Measurements from ENCODE around the gene POTEJ.
"Not testable (repeated sequence)": the region's sequence is repeated elsewhere in the genome, so short reads cannot be mapped to it uniquely, and the experiment has no call there.

The POTEJ gene

DNA sequence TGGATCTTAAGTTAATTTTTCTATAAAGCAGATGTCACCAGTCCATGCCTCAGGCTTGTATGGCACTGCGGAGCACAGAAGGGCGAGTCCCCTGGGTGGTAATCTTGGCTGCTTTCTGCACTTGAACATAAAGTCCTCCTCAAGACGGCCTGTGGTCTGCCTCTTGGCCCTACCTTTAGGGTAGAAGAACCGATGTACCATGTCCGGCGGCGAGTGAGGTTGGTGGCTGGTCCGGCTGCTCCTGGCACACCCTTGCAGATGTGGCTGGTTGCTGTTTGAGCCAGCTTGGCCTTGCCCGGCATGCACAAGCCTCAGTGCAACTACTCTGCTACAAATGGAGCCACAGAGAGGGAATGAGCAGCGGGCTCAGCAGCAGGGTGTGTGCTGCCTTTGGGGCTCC lies 56.3 kb downstream of the POTEJ start:
- 85 to 100% methylated on average over 2 to 4 of the region's 10 CpGs for WGBS, 2 experiments (ENCODE audit: insufficient coverage in 2 of 2)
- H3K27ac ChIP-seq (ENCODE audit: low read depth, low read length, severe bottlenecking); H3K9me3 ChIP-seq (ENCODE audit: control insufficient read depth, low read length): not testable (repeated sequence)

GRCh38 chr2:130670026-130670745 lies 58.9 kb downstream of the POTEJ start:
- not testable (repeated sequence) for H3K9me3 ChIP-seq (ENCODE audit: control insufficient read depth, low read length); H3K4me3 ChIP-seq (ENCODE audit: extremely low read depth, insufficient read depth, low read length, poor library complexity, severe bottlenecking); H3K36me3 ChIP-seq (ENCODE audit: control insufficient read depth, insufficient read depth, low read length); H3K27ac ChIP-seq (ENCODE audit: low read depth, low read length, severe bottlenecking); H3K4me1 ChIP-seq (ENCODE audit: control insufficient read depth, insufficient read depth, low read length, poor library complexity, severe bottlenecking)
- 86% methylated on average over 1 of the region's 13 CpGs; no CpG with 5 or more reads in 1 of the 2 experiments for WGBS, 2 experiments (ENCODE audit: insufficient coverage in 2 of 2)

More for the DNA sequence above, 56.3 kb downstream of the POTEJ start:
- not testable (repeated sequence) for H3K4me3 ChIP-seq (ENCODE audit: extremely low read depth, insufficient read depth, low read length, poor library complexity, severe bottlenecking); H3K36me3 ChIP-seq (ENCODE audit: control insufficient read depth, insufficient read depth, low read length); H3K4me1 ChIP-seq (ENCODE audit: control insufficient read depth, insufficient read depth, low read length, poor library complexity, severe bottlenecking)

DNA sequence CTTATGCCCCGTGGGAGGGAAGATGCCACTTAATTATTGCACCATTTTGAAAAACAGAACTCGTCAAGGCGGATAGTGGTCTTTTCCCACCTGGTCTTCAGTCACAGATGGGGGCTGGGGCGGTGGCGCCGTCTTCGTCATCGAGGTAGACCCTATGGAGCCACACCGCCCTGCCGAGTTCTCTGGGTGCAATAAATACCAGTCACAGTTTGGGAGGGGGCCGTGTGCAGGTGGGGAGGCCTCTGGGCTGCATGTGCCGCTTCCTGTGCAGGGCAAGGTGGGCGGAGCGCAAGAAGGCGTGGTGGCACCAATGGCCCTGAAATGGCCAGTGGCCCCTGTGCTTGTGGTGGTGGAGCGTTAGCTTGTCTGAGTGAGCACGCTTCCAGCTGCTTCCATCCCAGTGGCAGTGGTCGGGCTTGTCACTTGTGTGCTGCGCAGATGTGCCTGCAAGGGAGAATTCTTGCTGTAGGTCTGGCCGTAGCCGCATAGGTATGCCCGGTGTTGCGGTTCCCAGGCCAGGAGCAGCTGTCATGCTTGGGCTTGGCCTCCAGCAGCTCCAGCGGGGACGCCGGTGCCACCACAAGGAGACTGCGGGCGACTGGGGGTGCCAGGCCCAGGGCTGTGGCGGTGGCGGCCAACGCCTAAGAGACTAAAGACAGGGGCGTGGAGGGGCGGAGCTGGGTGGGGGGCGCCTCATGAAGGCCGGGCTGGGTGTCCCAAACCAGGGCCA lies 81.0 kb downstream of the POTEJ start:
- not testable (repeated sequence) for H3K4me3 ChIP-seq (ENCODE audit: extremely low read depth, insufficient read depth, low read length, poor library complexity, severe bottlenecking); H3K36me3 ChIP-seq (ENCODE audit: control insufficient read depth, insufficient read depth, low read length); H3K4me1 ChIP-seq (ENCODE audit: control insufficient read depth, insufficient read depth, low read length, poor library complexity, severe bottlenecking); H3K9me3 ChIP-seq (ENCODE audit: control insufficient read depth, low read length); H3K27ac ChIP-seq (ENCODE audit: low read depth, low read length, severe bottlenecking)
- WGBS, 2 experiments (ENCODE audit: insufficient coverage in 2 of 2): no CpG with 5 or more reads among the region's 35 CpGs

DNA sequence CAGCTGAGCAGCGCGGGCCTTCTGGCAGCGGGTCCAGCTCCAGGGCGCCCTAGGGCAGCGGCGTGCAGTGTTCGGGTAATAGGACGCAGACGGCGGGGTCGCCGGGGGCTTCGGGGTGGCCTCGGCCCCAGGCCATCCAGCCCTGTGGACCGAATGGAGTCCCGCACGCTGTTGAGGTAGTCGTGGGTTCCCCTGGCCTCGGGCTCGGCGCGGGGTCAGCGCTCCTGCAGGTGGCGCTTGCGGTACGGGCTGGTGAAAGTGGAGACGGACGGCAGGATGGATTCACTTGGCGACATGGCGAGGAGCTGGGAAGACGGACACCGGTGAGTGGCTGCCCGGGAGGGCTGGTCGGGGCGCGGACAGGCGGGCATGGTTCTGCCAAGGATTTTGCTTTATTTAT lies 82.2 kb downstream of the POTEJ start:
- H3K27ac ChIP-seq (ENCODE audit: low read depth, low read length, severe bottlenecking); H3K4me3 ChIP-seq (ENCODE audit: extremely low read depth, insufficient read depth, low read length, poor library complexity, severe bottlenecking): not testable (repeated sequence)
- 3% methylated on average over 7 of the region's 37 CpGs; no CpG with 5 or more reads in 1 of the 2 experiments for WGBS, 2 experiments (ENCODE audit: insufficient coverage in 2 of 2)

DNA sequence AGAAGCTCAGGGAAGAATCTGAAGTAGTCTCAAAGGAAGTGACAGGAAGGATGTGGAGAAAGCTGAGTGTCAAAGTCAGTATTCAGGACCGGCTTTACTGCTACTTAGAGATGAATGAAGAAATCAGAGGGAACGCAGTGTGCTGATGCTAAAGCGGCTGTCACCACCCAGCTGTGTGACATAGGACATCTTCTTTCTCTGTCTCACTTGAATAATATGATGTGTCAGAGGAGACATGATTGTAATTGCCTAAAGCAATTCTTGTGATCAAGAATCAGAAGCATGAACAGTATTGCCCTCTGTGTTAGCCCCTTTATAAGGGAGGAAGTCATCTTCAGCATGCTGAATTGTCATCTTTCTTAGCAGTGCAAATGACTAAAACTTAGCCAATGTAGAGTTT lies 92.0 kb downstream of the POTEJ start:
- WGBS, 2 experiments (ENCODE audit: insufficient coverage in 2 of 2): 80 to 100% methylated on average over 1 of the region's 3 CpGs
- not testable (repeated sequence) for H3K27ac ChIP-seq (ENCODE audit: low read depth, low read length, severe bottlenecking); H3K4me1 ChIP-seq (ENCODE audit: control insufficient read depth, insufficient read depth, low read length, poor library complexity, severe bottlenecking); H3K4me3 ChIP-seq (ENCODE audit: extremely low read depth, insufficient read depth, low read length, poor library complexity, severe bottlenecking); H3K36me3 ChIP-seq (ENCODE audit: control insufficient read depth, insufficient read depth, low read length); H3K9me3 ChIP-seq (ENCODE audit: control insufficient read depth, low read length)

More for the DNA sequence above, 82.2 kb downstream of the POTEJ start:
- not testable (repeated sequence) for H3K9me3 ChIP-seq (ENCODE audit: control insufficient read depth, low read length); H3K36me3 ChIP-seq (ENCODE audit: control insufficient read depth, insufficient read depth, low read length); H3K4me1 ChIP-seq (ENCODE audit: control insufficient read depth, insufficient read depth, low read length, poor library complexity, severe bottlenecking)

Measured in mesodermal cell (in vitro differentiated cells).